Measurements from ENCODE around the gene REST. TPM values are rescaled to one million over a fixed set of nuclear protein-coding genes. Genes with fewer than 3 reads are reported as not detected.
A peak's percentile ranks its signal among the peaks of the same experiment; 100 is the strongest.

REST gene
- polyA plus RNA-seq, 3 donors = 6.3 to 71.2 (median 44.2) TPM

DNA sequence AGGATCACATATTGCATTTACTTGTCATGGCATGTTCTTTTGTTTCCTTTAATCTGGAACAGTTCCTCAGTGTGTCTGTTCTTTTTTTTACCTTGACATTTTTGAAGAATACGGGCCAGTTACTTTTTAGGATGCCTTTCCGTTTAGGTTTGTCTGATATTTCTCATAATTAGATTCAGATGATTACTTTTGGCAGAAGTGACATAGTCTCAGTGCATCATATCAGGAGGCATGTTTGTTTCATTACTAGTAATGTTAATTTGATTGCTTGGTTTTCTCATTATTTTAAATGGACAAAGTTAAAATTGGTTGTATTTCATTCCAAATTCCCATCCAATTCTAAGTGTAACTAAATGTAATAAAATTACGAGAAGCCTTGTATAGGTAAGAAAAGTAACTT is 79.3 kb downstream of the REST start:
- H3K9me3 ChIP-seq (replicated peaks in 1 of 2; ENCODE audit: control insufficient read depth in 1 of 2, insufficient read depth in 1 of 2, low read length in 2 of 2) = no peaks in the 10 kb centered on the region
- WGBS (ENCODE audit: insufficient coverage) = 80% methylated on average over 1 of the region's 3 CpGs
- intact Hi-C loops (cut with micrococcal nuclease) = no loop called here
- H3K36me3 ChIP-seq (replicated peaks in 1 of 2; ENCODE audit: control insufficient read depth in 1 of 2, insufficient read depth in 2 of 2, low read length in 2 of 2) = peaks cover 42 to 83% of the 10 kb centered on the region in 2 donors
- H3K27me3 ChIP-seq (ENCODE audit: control insufficient read depth in 2 of 2, insufficient read depth in 2 of 2, low read length in 2 of 2) = no peaks in the 10 kb centered on the region
- Mint-ChIP-seq H3K9me3 (no peaks in the 10 kb centered on the region), H3K4me3 (no peak overlapping the region), H3K36me3 (peaks cover 54 to 67% of the 10 kb centered on the region in 2 donors), H3K4me1 (peaks cover 30% of the 10 kb centered on the region), H3K27ac (no peak overlapping the region), H3K27me3 (ENCODE audit: low read depth in 3 of 3) (no peaks in the 10 kb centered on the region)
- H3K27ac ChIP-seq (ENCODE audit: low read depth in 1 of 2, low read length in 2 of 2) = no peak overlapping the region
- DNase-seq = no peak
- H2AFZ ChIP-seq (ENCODE audit: insufficient read depth, low read depth, low read length, poor library complexity, severe bottlenecking) = no peak overlapping the region
- H3K79me2 ChIP-seq (ENCODE audit: insufficient read depth, low read length) = peaks cover 97% of the 10 kb centered on the region
- peaks cover 6 to 8% of the 10 kb centered on the region in 2 donors for H3K4me1 ChIP-seq (ENCODE audit: control insufficient read depth in 1 of 2, insufficient read depth in 2 of 2, low read length in 2 of 2)
- TF ChIP-seq, protein P1, sequence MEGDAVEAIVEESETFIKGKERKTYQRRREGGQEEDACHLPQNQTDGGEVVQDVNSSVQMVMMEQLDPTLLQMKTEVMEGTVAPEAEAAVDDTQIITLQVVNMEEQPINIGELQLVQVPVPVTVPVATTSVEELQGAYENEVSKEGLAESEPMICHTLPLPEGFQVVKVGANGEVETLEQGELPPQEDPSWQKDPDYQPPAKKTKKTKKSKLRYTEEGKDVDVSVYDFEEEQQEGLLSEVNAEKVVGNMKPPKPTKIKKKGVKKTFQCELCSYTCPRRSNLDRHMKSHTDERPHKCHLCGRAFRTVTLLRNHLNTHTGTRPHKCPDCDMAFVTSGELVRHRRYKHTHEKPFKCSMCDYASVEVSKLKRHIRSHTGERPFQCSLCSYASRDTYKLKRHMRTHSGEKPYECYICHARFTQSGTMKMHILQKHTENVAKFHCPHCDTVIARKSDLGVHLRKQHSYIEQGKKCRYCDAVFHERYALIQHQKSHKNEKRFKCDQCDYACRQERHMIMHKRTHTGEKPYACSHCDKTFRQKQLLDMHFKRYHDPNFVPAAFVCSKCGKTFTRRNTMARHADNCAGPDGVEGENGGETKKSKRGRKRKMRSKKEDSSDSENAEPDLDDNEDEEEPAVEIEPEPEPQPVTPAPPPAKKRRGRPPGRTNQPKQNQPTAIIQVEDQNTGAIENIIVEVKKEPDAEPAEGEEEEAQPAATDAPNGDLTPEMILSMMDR (IDR thresholded peaks at IDR 0.05) = no peak
- peaks cover 99% of the 10 kb centered on the region for H4K20me1 ChIP-seq (ENCODE audit: insufficient read depth, low read length)
- H3K9ac ChIP-seq (ENCODE audit: insufficient read depth, low read length, poor library complexity, severe bottlenecking) = no peak overlapping the region
- no peak overlapping the region for H3K4me2 ChIP-seq (replicated peaks; ENCODE audit: extremely low read depth, low read length, poor library complexity, severe bottlenecking)
- no peak overlapping the region for H3K4me3 ChIP-seq (replicated peaks in 1 of 3; ENCODE audit: low read depth in 2 of 3, low read length in 3 of 3)

DNA sequence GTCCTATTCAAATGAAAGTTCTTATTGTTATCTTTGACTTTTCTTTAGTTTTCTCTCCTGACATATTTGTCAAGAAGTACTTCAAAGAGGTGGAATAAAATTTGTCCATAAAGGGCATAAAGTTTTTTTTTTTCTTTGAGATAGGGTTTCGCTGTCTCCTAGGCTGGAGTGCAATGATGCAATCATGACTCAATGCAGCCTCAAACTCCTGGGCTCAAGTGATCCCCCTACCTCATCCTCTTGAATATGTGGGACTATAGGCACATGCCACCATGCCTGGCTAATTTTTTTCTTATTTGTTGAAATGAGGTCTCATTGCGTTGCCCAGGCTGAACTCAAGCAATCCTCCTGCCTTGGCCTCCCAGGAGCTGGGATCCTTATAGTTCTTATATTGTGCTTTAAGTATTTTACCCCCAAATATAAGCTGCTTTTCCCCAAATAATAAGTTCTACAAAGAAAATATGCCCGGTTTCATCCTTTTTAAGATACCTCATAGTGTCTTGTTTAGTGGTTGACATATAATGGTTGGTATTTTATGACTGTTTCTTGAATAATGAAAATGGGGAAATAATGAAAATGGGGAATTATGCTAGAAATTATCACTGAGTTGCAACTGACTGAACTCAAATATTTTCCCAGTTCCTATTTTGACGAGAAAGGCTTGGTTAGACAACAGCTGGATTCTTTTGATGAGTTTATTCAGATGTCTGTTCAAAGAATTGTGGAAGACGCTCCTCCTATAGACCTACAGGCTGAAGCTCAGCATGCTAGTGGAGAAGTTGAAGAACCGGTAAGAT is 82.6 kb downstream of the REST start:
- H2AFZ ChIP-seq (ENCODE audit: insufficient read depth, low read depth, low read length, poor library complexity, severe bottlenecking) = no peak overlapping the region
- peak overlapping the region in 1 of 2 donors; percentile 50 for H3K27ac ChIP-seq (ENCODE audit: low read depth in 1 of 2, low read length in 2 of 2)
- H3K9me3 ChIP-seq (replicated peaks in 1 of 2; ENCODE audit: control insufficient read depth in 1 of 2, insufficient read depth in 1 of 2, low read length in 2 of 2) = no peaks in the 10 kb centered on the region
- H3K4me3 ChIP-seq (replicated peaks in 1 of 3; ENCODE audit: low read depth in 2 of 3, low read length in 3 of 3) = no peak overlapping the region
- Mint-ChIP-seq H3K27ac (peak overlapping the region; percentile 12 to 78 (median 54)), H3K9me3 (no peaks in the 10 kb centered on the region), H3K36me3 (peaks cover 73 to 87% of the 10 kb centered on the region in 2 donors), H3K4me3 (no peak overlapping the region), H3K27me3 (ENCODE audit: low read depth in 3 of 3) (no peaks in the 10 kb centered on the region), H3K4me1 (peaks cover 22% of the 10 kb centered on the region)
- H3K4me2 ChIP-seq (replicated peaks; ENCODE audit: extremely low read depth, low read length, poor library complexity, severe bottlenecking) = no peak overlapping the region
- H4K20me1 ChIP-seq (ENCODE audit: insufficient read depth, low read length) = peaks cover 95% of the 10 kb centered on the region
- H3K79me2 ChIP-seq (ENCODE audit: insufficient read depth, low read length) = peaks cover 88% of the 10 kb centered on the region
- H3K36me3 ChIP-seq (replicated peaks in 1 of 2; ENCODE audit: control insufficient read depth in 1 of 2, insufficient read depth in 2 of 2, low read length in 2 of 2) = peaks cover 70 to 92% of the 10 kb centered on the region in 2 donors
- peaks cover 6 to 8% of the 10 kb centered on the region in 2 donors for H3K4me1 ChIP-seq (ENCODE audit: control insufficient read depth in 1 of 2, insufficient read depth in 2 of 2, low read length in 2 of 2)
- peak in 2 of 3 donors; percentile 5 to 55 for DNase-seq
- no peaks in the 10 kb centered on the region for H3K27me3 ChIP-seq (ENCODE audit: control insufficient read depth in 2 of 2, insufficient read depth in 2 of 2, low read length in 2 of 2)
- intact Hi-C loops (cut with micrococcal nuclease) = no loop called here
- TF ChIP-seq, protein P1 (IDR thresholded peaks at IDR 0.05) = no peak
- H3K9ac ChIP-seq (ENCODE audit: insufficient read depth, low read length, poor library complexity, severe bottlenecking) = no peak overlapping the region
- no CpG with 5 or more reads among the region's 6 CpGs for WGBS (ENCODE audit: insufficient coverage)
